Raji (cell line): ENCODE measurements around the gene SLBP.

ENCODE experiments used
- POLR2A ChIP-seq: IDR thresholded peaks from 2 replicates; pipeline ENCODE4 v1.6.1; 2011; ENCODE audit warnings: low read depth, low read length, control low read depth; ENCODE audit not compliant: insufficient read depth

The SLBP gene

DNA sequence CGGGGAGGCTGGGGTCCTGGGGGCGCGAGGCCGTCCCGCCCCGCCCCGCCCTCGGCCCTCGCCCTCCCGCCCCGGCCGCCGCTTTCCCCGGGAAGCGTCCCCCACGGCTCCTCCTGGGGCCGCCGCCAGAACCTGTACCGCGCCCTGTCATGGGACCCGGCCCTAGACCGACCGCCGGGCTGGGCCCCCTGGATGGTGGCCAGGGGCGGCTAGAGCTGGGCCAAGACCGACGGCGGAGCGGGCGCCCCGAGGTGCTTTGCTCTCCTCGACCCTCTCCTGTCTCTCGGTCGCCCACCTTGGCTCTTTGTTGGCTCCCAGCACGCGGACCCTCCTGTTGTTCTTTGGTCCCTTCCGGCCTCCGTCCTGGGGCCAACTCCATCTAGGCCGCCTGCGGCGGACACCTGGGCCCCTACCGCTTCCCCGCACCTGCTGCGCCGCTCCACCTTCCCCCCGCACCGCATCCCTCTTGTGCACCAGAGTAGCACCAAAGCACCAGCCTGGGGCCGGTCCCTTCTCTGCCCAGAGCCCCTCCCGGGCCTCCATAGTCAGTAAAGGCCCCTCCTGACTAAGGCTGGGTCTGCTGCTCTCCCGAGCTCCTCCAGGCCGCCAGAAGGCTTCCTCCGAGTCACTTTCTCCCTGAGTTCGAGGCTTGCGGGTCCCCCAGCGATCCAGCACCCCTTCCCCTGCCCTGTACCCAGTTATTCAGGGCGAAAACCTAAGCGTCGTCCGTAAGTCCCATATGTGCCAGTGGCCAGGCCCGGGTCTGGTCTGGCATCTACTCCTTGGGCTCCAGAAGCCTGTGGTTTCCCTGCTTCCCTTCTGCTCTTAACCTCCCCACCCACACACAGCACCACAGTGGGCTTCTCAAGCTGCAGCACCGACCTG, 9.8 kb upstream of the SLBP start:
- TF ChIP-seq POLR2A, result no peak; the same call in 1 of the 2 replicates

DNA sequence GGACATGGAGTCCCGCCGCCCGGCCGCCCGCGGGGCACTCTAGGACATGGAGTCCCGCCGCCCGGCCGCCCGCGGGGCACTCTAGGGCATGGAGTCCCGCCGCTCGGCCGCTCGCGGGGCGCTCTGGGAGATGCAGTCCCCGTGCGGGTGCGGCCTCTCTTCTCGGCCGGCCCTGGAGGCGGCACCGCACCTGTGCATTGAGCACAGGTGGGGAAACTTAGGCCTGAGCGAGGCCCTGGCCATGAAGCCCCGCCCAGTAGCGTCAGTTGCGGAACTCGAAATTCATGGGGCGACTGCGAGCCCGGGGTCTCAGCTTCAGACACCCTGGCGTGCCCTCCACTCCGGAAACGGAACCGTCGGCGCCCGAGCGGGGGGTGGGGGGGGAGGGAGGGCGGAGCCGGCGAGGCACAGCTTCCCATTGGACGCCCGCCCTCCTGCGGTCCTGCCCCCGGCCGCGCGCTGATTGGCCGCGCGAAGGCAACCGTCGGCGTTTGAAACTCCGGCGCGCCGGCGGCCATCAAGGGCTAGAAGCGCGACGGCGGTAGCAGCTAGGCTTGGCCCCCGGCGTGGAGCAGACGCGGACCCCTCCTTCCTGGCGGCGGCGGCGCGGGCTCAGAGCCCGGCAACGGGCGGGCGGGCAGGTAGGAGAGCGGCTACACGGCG, 9.0 kb upstream of the SLBP start, which contains the start of the genes TACC3 and TMEM129:
TACC3 (plus strand) TSS at position 519 of the 663 bp plus-strand sequence. CDS start 1,901 bp downstream, outside the sequence.
TMEM129 (minus strand) TSS at position 321 of the 663 bp plus-strand sequence. CDS start 486 bp downstream, outside the sequence.
- TF ChIP-seq POLR2A, result peak; percentile 57

DNA sequence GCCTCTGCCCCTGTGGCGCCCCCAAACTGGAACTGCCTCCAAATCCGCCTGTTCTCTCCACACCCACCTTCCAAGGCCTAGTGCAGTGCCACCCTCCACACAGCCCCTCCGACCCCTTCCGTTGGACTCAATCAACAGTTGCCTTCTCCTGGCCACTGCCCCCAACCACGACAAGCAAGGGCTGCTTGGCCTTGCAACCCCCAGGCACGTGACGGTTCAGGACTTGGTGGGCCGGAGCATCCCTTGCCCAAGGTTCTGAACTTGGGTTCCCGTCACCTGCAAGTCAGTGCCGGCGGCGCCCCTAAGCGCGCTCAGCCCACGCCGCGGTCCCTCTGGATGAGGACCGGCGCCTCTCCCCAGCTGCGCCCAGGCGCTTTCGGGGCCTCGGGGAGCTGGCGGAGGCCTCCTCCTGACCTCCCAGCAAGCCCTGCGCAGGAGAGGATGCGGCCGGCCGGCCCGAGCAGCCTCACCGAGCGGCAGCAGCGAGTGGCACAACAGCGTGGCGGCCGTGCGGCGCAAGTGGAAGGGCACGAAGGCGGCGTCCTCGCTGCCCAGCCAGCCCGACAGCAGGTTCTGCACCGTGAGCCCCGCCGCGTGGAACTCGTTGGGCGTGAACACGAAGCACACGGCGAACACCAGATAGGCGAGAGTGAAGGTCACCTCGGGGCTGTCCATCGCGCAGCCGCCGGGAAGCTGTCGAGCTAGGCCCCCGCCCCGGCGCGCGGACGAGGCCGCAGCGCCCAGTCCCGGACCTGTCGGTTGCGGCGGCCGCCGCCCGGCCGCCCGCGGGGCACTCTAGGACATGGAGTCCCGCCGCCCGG, 8.3 kb upstream of the SLBP start:
- TF ChIP-seq POLR2A, result no peak

DNA sequence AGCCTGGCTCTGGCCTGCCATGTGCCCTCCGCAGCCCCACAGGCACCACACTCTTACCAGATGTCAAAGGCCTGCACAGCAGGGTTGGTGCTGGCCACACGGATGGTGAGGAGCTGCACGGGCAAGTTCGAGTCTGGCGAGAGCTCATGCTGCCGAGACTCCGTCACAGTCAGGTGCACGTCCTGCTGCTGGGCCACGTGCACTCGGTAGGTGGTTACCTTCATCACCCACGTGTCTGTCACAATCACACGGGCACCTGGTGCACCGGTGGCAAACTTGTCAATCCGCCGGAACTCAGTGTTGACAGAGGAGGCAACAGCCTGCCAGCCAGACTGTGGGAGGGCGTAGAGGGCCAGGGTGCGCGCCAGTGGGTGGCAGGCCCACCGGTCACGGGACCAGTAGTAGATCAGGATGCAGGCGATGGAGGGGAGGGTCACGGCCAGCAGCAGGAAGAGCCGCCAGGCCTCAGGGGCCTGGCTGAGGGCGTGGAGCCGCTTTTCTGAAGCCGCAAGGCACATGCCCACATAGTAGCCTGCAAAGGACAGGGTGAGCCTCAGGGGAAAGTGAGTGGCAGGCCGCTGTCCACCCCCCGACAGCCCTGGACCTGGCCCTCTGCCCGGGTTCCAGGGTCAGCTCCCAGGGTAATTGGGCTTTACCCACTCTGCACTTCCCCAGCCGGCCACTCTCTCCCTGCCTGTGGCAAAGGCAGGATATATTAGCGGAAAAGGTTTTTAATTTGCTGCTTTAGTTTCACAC, 6.2 kb upstream of the SLBP start:
- 0 out of 2 replicates have a peak, but pooled peaks have one; percentile 35 for TF ChIP-seq POLR2A

DNA sequence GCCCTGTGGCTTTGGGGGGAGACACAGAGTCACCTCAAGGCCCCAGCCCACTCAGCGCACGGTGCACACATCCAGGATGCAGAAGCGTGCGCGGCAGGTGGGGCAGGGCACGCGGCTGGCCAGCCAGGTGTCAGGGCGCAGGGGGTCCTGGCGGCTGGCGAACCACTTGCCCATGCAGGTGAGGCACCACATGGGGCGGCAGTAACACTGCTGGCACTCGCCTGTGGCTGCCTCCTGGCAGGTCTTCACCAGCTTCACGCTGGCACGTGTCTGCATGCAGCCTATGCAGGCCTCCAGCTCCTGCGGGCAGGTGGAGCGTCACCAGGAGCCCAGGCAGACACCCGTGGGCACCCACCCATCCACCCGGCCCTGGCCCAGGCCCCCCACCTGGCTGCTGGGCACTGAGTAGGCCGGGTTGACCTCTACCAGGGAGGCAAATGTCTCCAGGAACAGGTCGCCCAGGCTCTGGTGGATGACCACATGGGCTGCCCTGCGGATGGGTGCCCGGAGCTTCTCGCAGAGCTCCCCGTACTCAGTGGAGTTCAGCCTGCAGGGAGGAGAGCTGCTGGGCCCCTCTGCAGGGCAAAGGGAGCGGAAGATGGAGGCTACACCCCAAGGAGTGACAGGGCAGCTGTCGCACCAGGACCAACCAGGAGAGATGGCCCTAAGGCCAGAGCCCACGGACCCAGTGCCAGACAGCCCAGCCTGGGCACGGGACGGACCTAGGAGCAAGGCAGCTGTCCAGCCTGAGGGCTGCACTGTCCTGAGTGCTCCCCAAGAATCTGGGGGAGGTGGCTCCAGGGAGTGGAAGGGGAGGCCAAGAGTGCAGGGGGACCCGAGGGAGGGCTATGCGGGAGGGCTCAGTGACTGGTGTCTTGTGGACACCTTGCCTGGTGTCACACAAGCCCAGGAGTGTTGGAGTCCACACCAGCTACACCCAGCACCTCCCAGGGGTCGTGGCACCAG, 5.3 kb upstream of the SLBP start:
- peak; percentile 25; the same call in 1 of the 2 replicates for TF ChIP-seq POLR2A

DNA sequence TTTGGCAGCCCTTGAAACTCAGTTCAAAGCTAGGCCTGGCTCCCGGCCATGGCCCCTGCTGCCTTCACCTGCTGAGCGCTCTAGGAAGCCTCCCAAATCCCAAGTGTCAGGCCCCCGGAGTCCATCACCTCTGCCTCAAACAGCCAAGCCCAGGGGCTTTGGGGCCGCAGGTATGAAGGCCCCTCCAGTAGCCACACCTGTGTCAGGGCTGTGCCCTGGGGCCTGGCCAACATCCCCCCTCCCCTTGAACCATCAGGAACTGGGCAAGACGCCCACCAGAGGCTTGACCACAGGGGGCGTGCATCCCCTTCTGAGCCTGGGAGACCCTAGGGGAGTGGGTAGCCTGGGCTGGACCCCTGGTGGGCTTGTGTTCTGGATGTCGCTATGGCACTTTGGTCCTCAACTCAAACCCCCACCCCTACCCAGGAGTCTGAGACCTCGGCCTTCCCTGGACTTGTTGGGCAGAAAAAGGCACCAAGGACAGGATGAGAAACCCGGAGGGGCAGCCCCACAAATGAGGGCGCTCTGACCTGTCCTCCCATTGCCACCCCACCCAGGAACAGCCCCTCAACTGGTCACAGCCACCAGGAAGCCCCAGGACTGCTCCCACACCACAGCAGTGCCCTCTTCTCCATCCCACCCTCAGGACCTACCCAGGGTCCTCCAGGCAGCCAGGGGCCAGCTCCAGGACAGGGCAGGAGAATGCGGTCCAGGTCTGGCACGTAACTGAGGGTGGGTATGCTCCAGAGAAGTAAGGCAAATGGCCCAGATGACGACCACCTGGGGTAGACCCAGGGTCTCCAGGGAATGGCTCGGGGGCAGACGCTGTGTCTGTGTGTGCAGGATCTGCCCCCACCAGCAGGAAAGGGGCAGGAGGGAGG, 4.2 kb upstream of the SLBP start:
- no peak for TF ChIP-seq POLR2A

DNA sequence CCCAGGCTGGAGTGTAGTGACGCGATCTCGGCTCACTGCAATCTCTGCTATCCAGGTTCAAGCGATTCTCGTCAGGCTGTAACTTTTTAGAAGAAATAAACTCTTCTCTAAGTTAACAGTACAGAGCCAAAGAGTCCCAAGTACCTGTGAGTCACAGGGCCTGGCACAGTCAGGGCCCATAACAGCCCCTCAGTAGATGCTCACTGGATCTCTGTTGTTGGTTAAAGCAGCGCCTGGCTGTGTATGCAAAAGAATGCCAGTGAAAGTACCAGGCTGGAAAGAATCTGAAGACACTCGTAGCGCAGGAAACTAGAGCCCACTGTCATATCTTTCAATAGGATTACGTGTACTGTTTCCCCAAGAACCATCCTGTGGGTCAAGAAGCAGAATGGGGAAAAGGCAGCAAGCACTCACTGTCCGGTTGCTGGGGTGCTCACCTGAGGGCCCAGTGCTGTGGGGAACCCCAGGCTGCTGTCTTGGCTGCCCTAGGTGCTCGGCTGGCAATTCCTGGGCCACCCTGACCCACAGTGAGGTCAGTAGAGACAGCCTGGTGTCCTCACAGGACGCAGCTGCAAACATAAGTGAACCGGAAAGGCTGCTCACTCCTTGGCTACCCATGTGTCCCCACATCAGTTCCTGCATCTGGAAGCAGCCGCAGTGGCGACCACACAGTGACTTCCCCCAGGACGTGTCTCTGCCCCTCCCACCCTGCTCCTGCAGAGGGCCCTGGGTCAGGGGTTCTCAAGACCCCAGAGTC, 3.1 kb upstream of the SLBP start:
- TF ChIP-seq POLR2A, result peak; percentile 36

DNA sequence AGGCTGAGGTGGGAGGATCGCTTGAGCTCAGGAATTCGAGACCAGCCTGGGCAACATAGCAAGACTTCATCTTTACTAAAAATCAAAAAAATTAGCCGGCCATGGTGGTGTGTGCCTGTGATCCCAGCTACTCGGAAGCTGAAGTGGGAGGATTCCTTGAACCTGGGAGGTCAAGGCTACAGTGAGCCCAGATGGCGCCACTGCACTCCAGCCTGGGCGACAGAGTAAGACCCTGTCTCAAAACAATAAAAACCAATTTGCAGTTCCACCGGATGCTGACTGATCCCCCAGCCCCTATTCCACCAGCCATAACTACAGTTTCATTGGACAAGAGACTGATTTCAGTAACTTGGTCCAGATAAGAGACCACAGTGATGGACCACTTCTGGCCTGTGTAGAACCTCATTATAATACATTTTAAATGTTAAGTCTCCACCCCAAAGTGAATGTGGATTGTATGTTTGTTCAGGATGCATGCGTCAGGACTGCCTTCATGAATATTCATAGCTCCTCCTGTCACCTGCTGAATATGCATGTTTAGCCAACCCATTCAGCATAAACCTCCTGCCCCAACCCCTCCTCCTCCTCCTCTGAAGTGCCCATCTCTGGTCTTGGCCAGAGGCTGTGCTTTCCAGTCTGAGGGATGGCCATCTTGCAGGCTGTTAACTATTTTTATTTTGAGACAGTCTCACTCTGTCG, 2.3 kb upstream of the SLBP start:
- no peak for TF ChIP-seq POLR2A

DNA sequence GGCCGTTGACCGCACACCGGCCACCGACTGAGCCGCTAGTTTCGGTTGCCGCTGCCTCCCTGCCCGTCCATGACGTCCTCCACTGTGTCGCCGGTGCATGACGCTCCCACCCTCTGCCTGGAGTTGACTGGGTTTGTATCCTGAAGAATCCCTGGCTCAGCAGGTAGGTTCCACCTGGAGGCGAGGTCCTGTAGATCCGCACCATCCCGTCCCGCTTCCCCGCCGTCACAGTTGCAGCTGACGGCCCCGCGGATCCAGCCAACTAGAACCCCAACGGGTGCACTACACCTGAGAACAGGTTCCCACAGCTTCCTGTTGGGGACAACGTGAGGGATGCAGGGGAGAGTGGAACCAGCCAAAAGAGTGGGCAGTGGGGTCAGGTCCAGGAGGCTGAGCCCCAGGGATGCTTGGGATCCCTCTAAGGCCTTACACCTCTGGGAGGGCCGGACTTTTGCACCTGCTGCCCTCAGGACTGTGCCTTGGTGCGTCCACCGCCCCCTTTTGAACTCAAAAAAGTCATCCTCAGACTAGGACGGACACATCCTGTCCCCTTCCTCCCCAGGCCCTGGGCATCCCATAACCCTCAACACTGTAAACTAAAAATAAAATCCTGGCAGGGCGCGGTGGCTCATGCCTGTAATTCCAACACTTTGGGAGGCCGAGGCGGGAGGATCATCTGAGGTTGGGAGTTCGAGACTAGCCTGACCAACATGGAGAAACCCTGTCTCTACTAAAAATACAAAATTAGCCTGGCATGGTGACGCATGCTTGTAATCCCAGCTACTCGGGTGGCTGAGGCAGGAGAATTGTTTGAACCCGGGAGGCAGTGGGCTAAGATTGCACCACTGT, 1.1 kb upstream of the SLBP start:
- 0 out of 2 replicates have a peak, but pooled peaks have one; percentile 3 for TF ChIP-seq POLR2A

DNA sequence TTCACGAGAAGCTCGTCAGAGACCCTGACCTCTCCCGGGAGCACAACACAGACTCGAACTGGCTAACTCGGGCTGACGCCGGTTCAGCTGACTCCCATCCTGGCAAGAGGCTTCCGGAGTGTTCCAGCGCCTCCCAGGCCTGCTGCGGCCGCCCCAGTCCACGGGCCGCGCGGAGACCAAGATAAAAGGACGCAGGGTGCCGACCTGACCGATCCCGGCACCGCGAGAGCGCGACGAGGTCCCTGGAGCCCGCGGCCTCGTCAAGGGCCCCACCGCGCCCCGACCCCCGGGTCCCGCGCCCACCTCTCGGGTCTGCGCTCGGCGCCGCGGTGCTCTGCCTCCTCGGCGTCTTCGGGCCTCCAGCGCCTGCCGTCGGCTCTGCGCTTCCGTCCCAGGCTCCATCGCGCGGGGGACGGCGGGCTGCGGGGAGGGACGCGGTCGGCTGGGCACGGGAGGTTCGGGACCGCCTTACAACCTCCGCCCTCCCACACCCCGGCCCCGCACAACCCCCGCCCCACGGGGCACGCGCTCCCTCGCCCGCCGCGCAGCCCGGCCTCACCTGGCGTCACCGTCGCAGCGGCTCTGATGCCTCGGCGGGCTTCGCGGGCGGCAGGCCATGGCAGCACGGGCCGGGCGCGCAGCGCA, 426 bp downstream of the SLBP start:
- no peak for TF ChIP-seq POLR2A
